OCI-LY1 (cell line): ENCODE data around the gene POLR2E.

Source experiments
- EZH2 ChIP-seq: fragments of 200-600 bp; sonication (generic), shearing (Covaris generic); IDR thresholded peaks from 2 replicates; pipeline ENCODE4 v1.8.0; 2017; ENCODE audit warnings: borderline replicate concordance, mixed run types, mild to moderate bottlenecking, antibody characterized with exemption, low read length, moderate library complexity, mixed read lengths
- TF ChIP-seq, protein P1 (sequence below): fragments of 200-600 bp; sonication (generic), shearing (Covaris generic); IDR thresholded peaks from 2 replicates; pipeline ENCODE4 v1.5.1; 2017; ENCODE audit warnings: mild to moderate bottlenecking, antibody characterized with exemption, low read length, moderate library complexity, mixed read lengths

GRCh38 chr19:1135454-1135853 lies 40.3 kb upstream of the POLR2E start:
- TF ChIP-seq, protein P1, sequence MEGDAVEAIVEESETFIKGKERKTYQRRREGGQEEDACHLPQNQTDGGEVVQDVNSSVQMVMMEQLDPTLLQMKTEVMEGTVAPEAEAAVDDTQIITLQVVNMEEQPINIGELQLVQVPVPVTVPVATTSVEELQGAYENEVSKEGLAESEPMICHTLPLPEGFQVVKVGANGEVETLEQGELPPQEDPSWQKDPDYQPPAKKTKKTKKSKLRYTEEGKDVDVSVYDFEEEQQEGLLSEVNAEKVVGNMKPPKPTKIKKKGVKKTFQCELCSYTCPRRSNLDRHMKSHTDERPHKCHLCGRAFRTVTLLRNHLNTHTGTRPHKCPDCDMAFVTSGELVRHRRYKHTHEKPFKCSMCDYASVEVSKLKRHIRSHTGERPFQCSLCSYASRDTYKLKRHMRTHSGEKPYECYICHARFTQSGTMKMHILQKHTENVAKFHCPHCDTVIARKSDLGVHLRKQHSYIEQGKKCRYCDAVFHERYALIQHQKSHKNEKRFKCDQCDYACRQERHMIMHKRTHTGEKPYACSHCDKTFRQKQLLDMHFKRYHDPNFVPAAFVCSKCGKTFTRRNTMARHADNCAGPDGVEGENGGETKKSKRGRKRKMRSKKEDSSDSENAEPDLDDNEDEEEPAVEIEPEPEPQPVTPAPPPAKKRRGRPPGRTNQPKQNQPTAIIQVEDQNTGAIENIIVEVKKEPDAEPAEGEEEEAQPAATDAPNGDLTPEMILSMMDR, result no peak
- no peak for TF ChIP-seq EZH2
